Testis (tissue), 2 donors: ENCODE data around the gene ZFC3H1.

Experiments
- CTCF ChIP-seq, 3 experiments: fragments of 450-650 bp in 2 of 3; fragments of 200-600 bp in 1 of 3; sonication (generic) in 1 of 3; IDR thresholded peaks; one replicate each; pipeline ENCODE4 v1.5.1; 2016 to 2019; ENCODE audit warnings: antibody characterized with exemption in 3 of 3, mild to moderate bottlenecking in 2 of 3, moderate library complexity in 1 of 3
- POLR2A ChIP-seq: fragments of 450-650 bp; IDR thresholded peaks from one replicate; pipeline ENCODE4 v1.6.1; 2017; ENCODE audit warnings: antibody characterized with exemption, mild to moderate bottlenecking, moderate library complexity

GRCh38 chr12:71704920-71705319 is 41.3 kb upstream of the ZFC3H1 start:
- TF ChIP-seq CTCF (IDR thresholded peaks at IDR 0.05), result no peak
- TF ChIP-seq POLR2A, result no peak
